ENCODE results near the gene BPTF. TPM values are rescaled to one million over a fixed set of nuclear protein-coding genes. Genes with fewer than 3 reads are reported as not detected.

Gene BPTF
- total and polyA plus RNA-seq, 2 experiments from 2014 or later = 38.1 to 46.3 TPM

GRCh38 chr17:67862614-67863217 lies 37.4 kb downstream of the BPTF start:
- Histone ChIP-seq H3K4me1 (ENCODE audit: insufficient read depth) (peaks cover 9% of the 10 kb centered on the region), H4K20me1 (ENCODE audit: insufficient read depth, poor library complexity, severe bottlenecking) (peaks cover 83% of the 10 kb centered on the region)
- 100% methylated on average over 1 of the region's 1 CpG for WGBS (ENCODE audit: low lambda C conversion rate, missing lambda C conversion rate)

GRCh38 chr17:67863624-67864247 lies 38.4 kb downstream of the BPTF start:
- Histone ChIP-seq H3K79me2 (peaks cover 100% of the 10 kb centered on the region), H3K27me3 (no peaks in the 10 kb centered on the region), H3K9me3 (ENCODE audit: low read depth) (no peaks in the 10 kb centered on the region), H3K4me3 (no peak overlapping the region), H4K20me1 (ENCODE audit: insufficient read depth, poor library complexity, severe bottlenecking) (peaks cover 89% of the 10 kb centered on the region), H3K36me3 (replicated peaks; ENCODE audit: insufficient read depth, low read depth) (no peaks in the 10 kb centered on the region), H3K9me2 (replicated peaks; ENCODE audit: insufficient read depth) (no peaks in the 10 kb centered on the region), H3K4me2 (no peak overlapping the region), H2AFZ (no peak overlapping the region), H3K27ac (no peak overlapping the region), H3K4me1 (ENCODE audit: insufficient read depth) (peaks cover 9% of the 10 kb centered on the region)
- WGBS (ENCODE audit: low lambda C conversion rate, missing lambda C conversion rate) = 83% methylated on average over 1 of the region's 1 CpG
- TF ChIP-seq CTCF (IDR thresholded peaks at IDR 0.05; ENCODE audit: poor library complexity) = no peak
- no peak for TF ChIP-seq EZH2 (IDR thresholded peaks at IDR 0.05; ENCODE audit: borderline replicate concordance)
- TF ChIP-seq EZH2phosphoT487 (IDR thresholded peaks at IDR 0.05; ENCODE audit: low read depth, severe bottlenecking, unreplicated experiment) = no peak
- no peak for DNase-seq (ENCODE audit: low spot score)

More at GRCh38 chr17:67862614-67863217, 37.4 kb downstream of the BPTF start:
- Histone ChIP-seq H3K36me3 (replicated peaks; ENCODE audit: insufficient read depth, low read depth) (no peaks in the 10 kb centered on the region), H3K4me2 (no peak overlapping the region), H3K9me2 (replicated peaks; ENCODE audit: insufficient read depth) (no peaks in the 10 kb centered on the region), H3K27ac (no peak overlapping the region), H3K79me2 (peaks cover 97% of the 10 kb centered on the region), H3K4me3 (no peak overlapping the region), H3K27me3 (no peaks in the 10 kb centered on the region), H2AFZ (no peak overlapping the region), H3K9me3 (ENCODE audit: low read depth) (no peaks in the 10 kb centered on the region)
- no peak for DNase-seq (ENCODE audit: low spot score)
- TF ChIP-seq CTCF (IDR thresholded peaks at IDR 0.05; ENCODE audit: poor library complexity) (no peak), EZH2phosphoT487 (IDR thresholded peaks at IDR 0.05; ENCODE audit: low read depth, severe bottlenecking, unreplicated experiment) (no peak), EZH2 (IDR thresholded peaks at IDR 0.05; ENCODE audit: borderline replicate concordance) (no peak)

GRCh38 chr17:67865438-67865837 lies 40.1 kb downstream of the BPTF start:
- Histone ChIP-seq H2AFZ (no peak overlapping the region), H3K4me1 (ENCODE audit: insufficient read depth) (no peaks in the 10 kb centered on the region), H3K27me3 (no peaks in the 10 kb centered on the region), H3K4me2 (no peak overlapping the region), H3K9me3 (ENCODE audit: low read depth) (no peaks in the 10 kb centered on the region), H3K79me2 (peaks cover 98% of the 10 kb centered on the region), H4K20me1 (ENCODE audit: insufficient read depth, poor library complexity, severe bottlenecking) (peaks cover 75% of the 10 kb centered on the region), H3K36me3 (replicated peaks; ENCODE audit: insufficient read depth, low read depth) (no peaks in the 10 kb centered on the region), H3K9me2 (replicated peaks; ENCODE audit: insufficient read depth) (no peaks in the 10 kb centered on the region), H3K27ac (no peak overlapping the region), H3K4me3 (no peak overlapping the region)
- no peak for DNase-seq (ENCODE audit: low spot score)
- no peak for TF ChIP-seq EZH2phosphoT487 (IDR thresholded peaks at IDR 0.05; ENCODE audit: low read depth, severe bottlenecking, unreplicated experiment)
- TF ChIP-seq EZH2 (IDR thresholded peaks at IDR 0.05; ENCODE audit: borderline replicate concordance) = no peak
- TF ChIP-seq CTCF (IDR thresholded peaks at IDR 0.05; ENCODE audit: poor library complexity) = no peak
- WGBS (ENCODE audit: low lambda C conversion rate, missing lambda C conversion rate) = 54% methylated on average over 1 of the region's 1 CpG
